Measurements from ENCODE around the gene ZNF195. TPM values are rescaled to one million over a fixed set of nuclear protein-coding genes. Genes with fewer than 3 reads are reported as not detected.
"Not testable (repeated sequence)": the region's sequence is repeated elsewhere in the genome, so short reads cannot be mapped to it uniquely, and the experiment has no call there.

The ZNF195 gene
- polyA plus RNA-seq, 3 donors, result 33.8 to 39.7 (median 37.8) TPM

DNA sequence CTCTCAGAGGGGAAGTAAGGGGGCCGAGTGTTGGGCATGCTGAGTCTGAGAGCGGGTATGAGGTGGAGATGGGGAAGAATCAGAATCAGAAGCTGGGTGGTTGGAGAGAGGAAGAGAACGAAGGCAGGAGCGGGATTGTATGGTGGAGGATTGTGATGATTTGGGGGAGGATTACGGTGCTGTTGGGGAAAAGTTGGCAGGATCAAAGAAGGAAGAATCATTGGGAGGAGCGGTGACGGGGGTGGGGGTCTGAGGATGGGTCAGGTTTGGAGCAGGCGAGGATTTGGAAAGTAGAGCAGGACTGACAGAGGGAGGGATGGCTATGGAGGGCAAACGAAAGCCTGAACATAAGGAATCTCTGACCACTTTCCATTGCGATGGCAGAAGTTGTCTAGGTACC lies 22.1 kb downstream of the ZNF195 start:
- no peak for DNase-seq (ENCODE audit: low read depth in 3 of 3, low spot score in 2 of 3)

DNA sequence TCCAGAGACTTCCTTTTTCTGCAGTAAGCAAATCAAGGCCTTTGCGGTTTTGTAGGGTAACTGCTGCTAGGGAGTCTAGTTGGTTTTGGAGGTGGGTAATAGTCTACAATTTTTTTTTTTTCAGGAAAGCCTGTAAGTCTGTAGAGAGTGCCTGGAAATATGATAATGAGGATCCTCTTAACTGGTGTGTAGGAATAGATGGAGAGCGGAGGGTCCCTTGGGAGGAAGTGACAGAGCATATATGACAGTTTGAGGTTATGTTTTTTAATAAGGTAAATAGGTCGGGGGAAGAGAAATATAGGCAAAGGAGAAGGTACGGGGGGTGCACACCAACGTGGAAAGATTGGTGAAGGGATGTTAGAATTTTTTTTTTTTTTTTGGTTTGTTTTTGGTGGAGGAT lies 25.9 kb downstream of the ZNF195 start:
- DNase-seq (ENCODE audit: low read depth in 3 of 3, low spot score in 2 of 3), result no peak

DNA sequence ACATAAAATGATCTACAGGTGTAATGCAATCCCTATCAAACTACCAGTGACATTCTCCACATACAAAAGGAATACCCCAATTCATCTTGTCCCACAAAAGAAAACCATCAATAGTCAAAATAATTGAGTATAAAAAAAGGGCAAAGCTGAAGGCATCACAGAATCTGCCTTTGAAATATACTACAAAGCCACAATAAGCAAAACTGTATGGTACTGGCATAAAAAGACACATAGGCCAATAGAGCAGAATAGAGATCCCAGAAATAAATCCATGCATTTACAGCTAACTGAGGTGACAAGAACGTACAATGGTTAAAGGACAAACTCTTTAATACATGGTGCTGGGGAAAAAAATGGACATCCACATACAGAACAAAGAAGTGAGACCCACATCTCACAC lies 31.8 kb downstream of the ZNF195 start:
- no peak for DNase-seq (ENCODE audit: low read depth in 3 of 3, low spot score in 2 of 3)

DNA sequence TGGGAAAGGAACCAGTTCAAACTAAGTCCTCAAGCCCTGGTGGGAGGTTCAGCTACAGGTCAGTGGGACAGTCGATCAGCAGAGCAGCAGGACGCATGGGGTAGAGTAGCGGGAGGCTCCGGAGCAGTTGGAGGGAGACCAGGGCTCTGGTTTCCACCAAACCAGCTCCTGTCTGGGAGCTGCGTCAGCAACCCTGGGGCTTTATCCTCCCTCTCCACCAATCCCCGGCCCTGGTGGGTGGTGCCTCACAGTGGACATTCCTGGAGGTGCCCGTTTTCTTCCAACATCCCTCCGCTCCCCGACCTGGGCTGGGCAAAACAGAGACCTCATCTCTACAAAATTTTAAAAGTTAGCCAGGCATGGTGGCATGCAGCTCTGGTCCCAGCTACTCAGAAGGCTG lies 32.4 kb downstream of the ZNF195 start:
- DNase-seq (ENCODE audit: low read depth in 3 of 3, low spot score in 2 of 3), result no peak

GRCh38 chr11:3345736-3346135 lies 33.2 kb downstream of the ZNF195 start:
- no peak for DNase-seq (ENCODE audit: low read depth in 3 of 3, low spot score in 2 of 3)

- no peak for DNase-seq (ENCODE audit: low read depth in 3 of 3, low spot score in 2 of 3)
Observed at GRCh38 chr11:3344327-3345174, 34.4 kb downstream of the ZNF195 start.

DNA sequence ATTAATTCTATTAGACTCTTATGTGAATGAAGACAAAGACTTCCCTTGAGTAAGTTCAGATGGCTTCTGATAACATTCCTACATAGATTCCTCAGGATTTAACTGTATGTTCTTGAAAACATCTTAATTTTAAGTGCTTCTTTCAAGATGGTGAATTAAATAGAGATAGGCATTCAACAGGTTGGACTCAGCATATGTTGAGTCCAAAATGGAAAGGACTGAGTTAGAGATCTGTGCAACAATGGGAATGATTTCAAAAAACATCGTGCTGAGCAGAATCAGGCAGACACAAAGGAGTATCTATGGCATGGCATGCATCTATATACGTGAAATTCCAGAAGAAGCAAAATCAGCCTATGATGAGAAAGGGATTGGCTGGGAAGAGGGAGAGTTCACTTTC lies 36.2 kb downstream of the ZNF195 start:
- no peak for DNase-seq (ENCODE audit: low read depth in 3 of 3, low spot score in 2 of 3)

- DNase-seq (ENCODE audit: low read depth in 3 of 3, low spot score in 2 of 3), result no peak
Observed at GRCh38 chr11:3341298-3341697, 37.6 kb downstream of the ZNF195 start.

DNA sequence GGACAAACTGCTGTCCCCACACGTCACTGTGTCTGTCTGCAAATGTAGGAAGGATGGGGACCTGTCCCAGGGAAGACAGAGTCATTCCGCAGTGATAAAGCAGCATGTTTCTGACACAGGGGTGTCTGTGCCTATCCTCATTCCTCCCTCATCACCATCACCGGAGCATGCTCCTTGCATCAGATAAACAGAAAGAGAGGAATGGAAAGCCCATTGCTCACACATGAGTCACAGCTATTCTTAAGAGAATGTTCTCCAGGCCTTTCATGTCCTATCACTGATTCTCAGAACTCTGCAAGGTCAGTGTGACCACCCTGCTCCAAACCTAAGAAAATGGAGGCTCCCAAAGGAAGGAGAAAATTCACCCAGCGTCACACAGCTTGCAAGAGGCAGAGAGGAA lies 38.9 kb downstream of the ZNF195 start:
- no peak for DNase-seq (ENCODE audit: low read depth in 3 of 3, low spot score in 2 of 3)

- DNase-seq (ENCODE audit: low read depth in 3 of 3, low spot score in 2 of 3), result no peak
Observed at GRCh38 chr11:3339340-3339624, 39.7 kb downstream of the ZNF195 start.

DNA sequence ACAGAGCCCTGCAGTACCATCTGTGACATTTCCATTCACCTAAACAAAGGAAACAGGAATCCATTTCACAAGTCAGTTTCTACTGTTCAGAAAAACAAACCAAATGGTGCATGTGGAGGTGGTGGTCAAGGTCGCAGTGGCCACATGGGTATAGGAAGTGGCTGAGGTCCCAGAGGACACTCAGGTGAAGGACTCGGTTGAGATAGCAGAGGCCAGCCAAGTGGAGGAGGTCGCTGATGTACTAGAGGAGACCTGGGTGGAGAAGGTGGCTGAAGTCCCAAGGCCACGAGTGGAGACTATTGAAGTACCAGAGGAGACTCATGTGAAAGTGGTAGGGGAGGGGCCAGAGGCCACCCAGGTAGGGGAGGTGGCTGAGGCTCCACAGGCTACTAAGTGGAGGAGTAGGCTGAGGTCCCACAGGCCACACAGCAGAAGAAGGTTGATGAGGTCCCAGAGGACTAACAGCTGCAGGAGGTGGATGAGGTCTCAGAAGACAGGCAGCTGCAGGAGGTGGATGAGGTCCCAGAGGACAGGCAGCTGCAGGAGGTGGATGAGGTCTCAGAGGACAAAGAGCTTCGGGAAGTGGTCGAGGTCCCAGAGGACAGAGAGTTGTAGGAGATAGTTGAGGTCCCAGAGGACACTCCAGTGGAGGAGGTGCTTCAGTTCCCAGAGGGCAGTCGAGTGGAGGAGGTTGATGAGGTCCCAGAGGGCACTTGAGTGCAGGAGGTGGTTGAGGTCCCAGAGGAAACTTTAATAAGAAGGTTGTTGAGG lies 40.2 kb downstream of the ZNF195 start:
- no peak for DNase-seq (ENCODE audit: low read depth in 3 of 3, low spot score in 2 of 3)

GRCh38 chr11:3336420-3336819 lies 42.5 kb downstream of the ZNF195 start:
- DNase-seq (ENCODE audit: low read depth in 3 of 3, low spot score in 2 of 3), result not testable (repeated sequence)

DNA sequence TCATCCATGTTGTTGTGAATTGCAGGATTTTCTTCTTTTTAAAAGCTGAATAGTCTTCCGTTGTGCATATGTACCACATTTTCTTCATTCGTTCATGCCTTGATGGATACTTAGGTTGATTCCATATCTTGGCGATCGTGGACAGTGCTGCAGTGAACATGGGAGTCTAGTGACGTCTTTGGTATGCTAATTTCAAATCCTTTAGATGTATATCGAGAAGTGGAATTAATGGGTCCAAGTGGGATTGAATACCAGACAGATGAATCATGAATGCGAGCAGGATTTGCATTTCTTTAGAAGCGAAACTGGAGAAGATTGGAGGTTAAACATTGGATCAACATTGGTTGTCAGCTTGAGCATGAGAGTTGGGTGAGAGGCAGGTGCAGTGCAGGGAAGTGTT lies 45.8 kb downstream of the ZNF195 start:
- DNase-seq (ENCODE audit: low read depth in 3 of 3, low spot score in 2 of 3), result not testable (repeated sequence)

GRCh38 chr11:3331078-3331477 lies 47.9 kb downstream of the ZNF195 start:
- not testable (repeated sequence) for DNase-seq (ENCODE audit: low read depth in 3 of 3, low spot score in 2 of 3)

DNA sequence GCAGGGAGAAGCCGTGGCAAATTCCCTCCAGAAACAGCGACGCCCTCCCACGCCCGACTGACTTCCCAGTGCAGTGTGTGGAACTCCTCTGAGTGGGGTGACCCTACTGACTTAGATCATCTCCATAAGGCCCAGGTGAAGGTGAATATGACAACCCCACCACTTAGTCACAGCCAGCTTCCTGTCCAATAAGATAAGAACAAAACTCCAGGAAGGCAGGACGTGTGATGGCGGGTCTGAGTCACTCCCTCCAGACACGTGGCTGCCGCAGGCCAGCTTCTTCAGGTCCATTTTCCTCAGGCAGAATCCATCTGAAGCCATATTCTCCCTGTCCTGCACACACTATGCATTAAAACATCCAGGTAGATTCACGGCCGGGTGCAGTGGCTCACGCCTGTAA lies 48.9 kb downstream of the ZNF195 start:
- not testable (repeated sequence) for DNase-seq (ENCODE audit: low read depth in 3 of 3, low spot score in 2 of 3)

GRCh38 chr11:3328503-3328902 lies 50.4 kb downstream of the ZNF195 start:
- DNase-seq (ENCODE audit: low read depth in 3 of 3, low spot score in 2 of 3), result not testable (repeated sequence)

DNA sequence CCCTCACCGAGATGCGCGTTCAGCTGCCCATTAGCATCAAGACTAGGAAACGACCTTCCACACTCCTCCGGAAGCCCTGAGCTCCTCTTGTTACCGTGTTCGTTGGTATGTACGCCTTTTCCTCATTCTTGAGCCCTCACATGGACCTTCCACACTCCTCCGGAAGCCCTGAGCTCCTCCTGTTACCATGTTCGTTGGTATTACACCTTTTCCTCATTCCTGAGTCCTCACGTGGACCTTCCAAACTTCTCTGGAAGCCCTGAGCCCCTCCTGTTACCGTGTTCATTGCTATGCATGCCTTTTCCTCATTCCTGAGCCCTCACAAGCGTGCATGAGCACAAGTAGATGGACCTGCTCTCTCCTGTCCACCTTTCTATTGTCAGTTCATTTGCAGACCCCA lies 52.5 kb downstream of the ZNF195 start:
- DNase-seq (ENCODE audit: low read depth in 3 of 3, low spot score in 2 of 3), result not testable (repeated sequence)

DNA sequence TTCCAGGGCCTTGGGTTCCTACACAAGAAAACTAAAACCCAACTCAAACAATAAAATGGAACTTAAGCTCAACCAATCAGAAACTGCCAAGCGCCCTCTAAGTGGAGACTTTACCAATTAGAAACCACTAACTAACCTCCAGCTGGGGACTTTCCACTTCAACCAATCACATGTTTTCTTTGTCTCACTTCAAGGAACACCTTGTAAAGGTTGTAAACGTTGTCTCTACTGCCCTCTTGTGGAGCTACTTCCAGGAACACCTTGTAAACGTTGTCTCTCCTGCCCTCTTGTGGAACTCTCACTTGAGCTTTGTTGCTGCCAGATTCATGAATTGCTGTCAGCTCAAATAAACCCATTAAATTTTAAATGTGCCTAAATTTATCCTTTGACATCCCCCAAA lies 54.2 kb downstream of the ZNF195 start:
- DNase-seq (ENCODE audit: low read depth in 3 of 3, low spot score in 2 of 3), result not testable (repeated sequence)

Data from right renal cortex interstitium (tissue), 3 donors.